Stomach (tissue), 9 donors: ENCODE results near the gene DLGAP1. TPM values are rescaled to one million over a fixed set of nuclear protein-coding genes. Genes with fewer than 3 reads are reported as not detected.

Experiments used
- DNase-seq, 2 donors: peaks; one replicate each; pipeline versions ENCODE4 v3.0.0 to v3.0.0-alpha.2; 2013 to 2019
- H3K27ac ChIP-seq, 5 donors: fragments of 200-600 bp in 4 of 5; sonication (generic) in 4 of 5; one replicate each; pipeline ENCODE4 v1.5.1; 2013 to 2019; ENCODE audit warnings: mild to moderate bottlenecking in 1 of 5, moderate library complexity in 1 of 5
- H3K27me3 ChIP-seq, 3 donors: fragments of 200-600 bp; sonication (generic); one replicate each; pipeline ENCODE4 v1.5.1; 2017 to 2019; ENCODE audit warnings: mixed run types in 1 of 3
- H3K36me3 ChIP-seq, 4 donors: fragments of 200-600 bp; sonication (generic); 1 replicate in 3 of 4; 2 replicates in 1 of 4; pipeline ENCODE4 v1.5.1; 2016 to 2019
- H3K4me1 ChIP-seq, 4 donors: fragments of 200-600 bp; sonication (generic); one replicate each; pipeline ENCODE4 v1.5.1; 2016 to 2019
- H3K4me3 ChIP-seq, 4 donors: fragments of 200-600 bp; sonication (generic) in 3 of 4; one replicate each; pipeline ENCODE4 v1.5.1; 2016 to 2019; ENCODE audit warnings: mild to moderate bottlenecking in 1 of 4
- H3K9me3 ChIP-seq, 4 donors: fragments of 200-600 bp; sonication (generic); one replicate each; pipeline ENCODE4 v1.5.1; 2016 to 2019
- CTCF ChIP-seq, 7 experiments: fragments of 450-650 bp in 4 of 7; fragments of 200-600 bp in 3 of 7; sonication (generic) in 3 of 7; IDR thresholded peaks; one replicate each; pipeline ENCODE4 v1.5.1; 2016 to 2019; ENCODE audit warnings: antibody characterized with exemption in 7 of 7, control low read depth in 2 of 7, mild to moderate bottlenecking in 1 of 7
- EP300 ChIP-seq: sonication (generic); formaldehyde crosslinking; IDR thresholded peaks from one replicate; pipeline ENCODE4 v1.6.1; 2017; ENCODE audit warnings: antibody characterized with exemption
- POLR2A ChIP-seq, 4 donors: fragments of 450-650 bp; IDR thresholded peaks; one replicate each; pipeline ENCODE4 v1.6.1; 2016; ENCODE audit warnings: antibody characterized with exemption in 4 of 4, control low read depth in 2 of 4, mild to moderate bottlenecking in 1 of 4, moderate library complexity in 1 of 4
- POLR2AphosphoS5 ChIP-seq, 3 donors: sonication (generic); formaldehyde crosslinking; IDR thresholded peaks; one replicate each; pipeline ENCODE4 v1.6.1; 2016; ENCODE audit warnings: antibody characterized with exemption in 3 of 3
- WGBS, 5 donors: extraction: QIAGEN DNeasy Blood & Tissue Kit in 3 of 5; methylation state at CpG; one replicate each; pipeline versions ENCODE4 v1.1.5 to v1.1.7; 2013 to 2018; 5-methylcytosine and 5-hydroxymethylcytosine counted together
- intact Hi-C: fragments of 100-400 bp; cut with DNase I; formaldehyde crosslinking; loops from one replicate; pipeline ENCODE4 v1.15.1; 2023; ENCODE audit warnings: low total_unique reads
- polyA plus RNA-seq, 3 donors: library from polyadenylated mRNA; stranded (reverse); fragments of 200-250 nt; gene quantifications; one replicate each; pipeline ENCODE4 v1.2.3, GENCODE V29; 2013
- total RNA-seq, 5 donors: library from RNA; depleted of rRNA; stranded (reverse); fragments of >200 nt; gene quantifications; one replicate each; pipeline versions ENCODE4 v1.1.0 to v1.2.3, GENCODE V29; 2014 to 2016
- donor health status: healthy with polysubstance abuse.
- donor health status: Bipolar disorder and iron deficiency.
- donor health status: healthy.

Gene DLGAP1
- total and polyA plus RNA-seq, 8 donors: 0.06 to 7.0 (median 1.3) TPM; not detected in 1

GRCh38 chr18:3450799-3451182, 1004.3 kb downstream of the DLGAP1 start:
- TF ChIP-seq CTCF (IDR thresholded peaks at IDR 0.05): no peak
- no peak for TF ChIP-seq EP300
- TF ChIP-seq POLR2AphosphoS5 (IDR thresholded peaks at IDR 0.05): no peak
- TF ChIP-seq POLR2A (IDR thresholded peaks at IDR 0.05): no peak
- DNase-seq: no peak
- intact Hi-C loops: loop anchor here (10.0 kb wide), 2 partner anchors 134 to 166 kb away; no protein-coding TSS in a partner anchor
- peaks cover 27 to 51% (median 40%) of the 10 kb centered on the region in 4 donors for H3K4me1 ChIP-seq
- peak overlapping the region; percentile 94 to 99 (median 99) for H3K27ac ChIP-seq
- no peaks in the 10 kb centered on the region for H3K36me3 ChIP-seq
- H3K27me3 ChIP-seq: no peaks in the 10 kb centered on the region
- WGBS, 5 donors: 0 to 2% (median 0%) methylated on average over 24 to 30 of the region's 30 CpGs
- H3K9me3 ChIP-seq: no peaks in the 10 kb centered on the region
- peak overlapping the region; percentile 69 to 86 (median 78) for H3K4me3 ChIP-seq

DNA sequence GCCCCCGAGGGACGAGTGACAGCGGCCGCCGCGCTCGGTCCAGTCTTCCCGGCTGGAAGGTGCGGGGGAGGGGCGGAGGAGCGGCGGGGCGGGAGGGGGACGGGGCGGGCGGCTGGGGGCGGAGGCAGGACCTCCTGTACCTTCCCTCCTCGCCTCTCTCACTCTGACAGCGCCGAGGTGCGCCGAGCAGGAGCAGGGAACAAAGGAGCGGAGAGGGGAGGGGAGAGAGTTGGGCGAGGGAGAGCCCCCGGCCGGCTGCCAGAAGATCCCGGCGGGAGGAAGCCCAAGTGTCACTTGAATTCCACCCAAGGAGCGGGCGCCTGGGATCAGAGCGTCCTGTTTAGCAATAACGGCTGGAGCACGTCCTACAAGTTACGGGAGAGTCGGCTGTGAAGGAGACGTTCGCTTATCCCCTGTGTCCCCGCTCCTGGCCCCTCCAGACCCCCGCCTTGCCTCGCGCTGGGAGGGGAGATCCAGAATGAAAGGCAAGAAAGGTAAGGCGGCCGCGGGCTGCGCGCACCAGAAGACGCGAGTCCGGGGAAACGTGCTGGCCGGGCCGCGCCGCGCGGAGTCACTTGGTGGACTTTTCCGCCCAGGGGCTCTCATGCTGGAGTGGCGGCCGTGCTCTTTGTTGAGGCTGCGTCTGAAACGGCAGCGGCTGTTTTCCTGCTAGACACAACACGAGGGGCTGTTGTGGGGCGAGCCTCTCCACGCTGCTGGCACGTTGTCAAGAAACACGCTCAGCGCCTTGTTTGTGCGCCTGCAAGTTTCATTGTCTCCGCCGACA, 1004.9 kb downstream of the DLGAP1 start, which contains the start of gene TGIF1:
Gene TGIF1, plus strand, starts transcription at position 161 of the 787 bp plus-strand sequence. Its CDS starts 318 bp downstream, at position 479.
- Histone ChIP-seq H3K4me3 (peak within 1 kb of the TSS; percentile 69 to 86 (median 78)), H3K36me3 (no peaks in the 10 kb centered on the region), H3K27ac (peak within 1 kb of the TSS; percentile 94 to 99 (median 99)), H3K9me3 (no peaks in the 10 kb centered on the region), H3K27me3 (no peaks in the 10 kb centered on the region), H3K4me1 (peaks cover 22 to 45% (median 34%) of the 10 kb centered on the region in 4 donors)
- WGBS, 5 donors: 0 to 1% (median 0%) methylated on average over 43 to 71 of the region's 71 CpGs
- no peak for TF ChIP-seq CTCF (IDR thresholded peaks at IDR 0.05)
- peak in 1 of 4 donors; percentile 72 for TF ChIP-seq POLR2A (IDR thresholded peaks at IDR 0.05)
- TF ChIP-seq POLR2AphosphoS5 (IDR thresholded peaks at IDR 0.05): peak; percentile 71 to 97 (median 97)
- no peak for TF ChIP-seq EP300
- intact Hi-C loops: loop anchor here (10.0 kb wide), 2 partner anchors 135 to 165 kb away; no protein-coding TSS in a partner anchor
- DNase-seq: peak; percentile 83 to 92

DNA sequence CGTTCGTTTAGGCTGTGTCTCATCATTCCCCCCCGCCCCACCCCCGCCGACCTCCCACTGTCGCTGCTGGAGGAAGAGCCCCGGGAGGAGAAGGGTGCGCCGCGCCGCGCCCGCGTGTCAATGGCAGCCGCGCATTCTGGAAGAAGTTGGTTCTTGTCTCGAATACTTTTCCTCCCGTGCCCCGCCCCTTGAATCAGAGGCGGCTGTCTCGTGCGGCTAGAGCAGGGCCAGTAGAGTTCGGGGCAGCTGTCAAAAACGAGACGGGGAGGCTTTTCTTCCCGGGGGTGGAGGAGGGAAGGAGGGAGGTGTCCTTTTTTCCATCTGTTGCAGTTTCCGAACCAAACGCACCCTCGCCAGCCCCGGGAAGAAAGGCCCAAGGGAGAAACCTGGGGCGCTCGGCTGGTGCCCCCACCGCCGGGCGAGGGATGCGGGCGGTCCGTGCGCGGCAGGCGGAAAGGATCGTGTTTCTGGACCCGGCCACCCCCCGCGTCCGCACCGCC, 1005.5 kb downstream of the DLGAP1 start:
- Histone ChIP-seq H3K4me1 (peaks cover 16 to 39% (median 28%) of the 10 kb centered on the region in 4 donors), H3K4me3 (peak overlapping the region; percentile 69 to 86 (median 78)), H3K27me3 (no peaks in the 10 kb centered on the region), H3K36me3 (no peaks in the 10 kb centered on the region), H3K27ac (peak overlapping the region; percentile 94 to 99 (median 99)), H3K9me3 (no peaks in the 10 kb centered on the region)
- peak; percentile 77 to 89 for DNase-seq
- 0% methylated on average over 10 to 47 of the region's 47 CpGs for WGBS, 5 donors
- TF ChIP-seq POLR2A (IDR thresholded peaks at IDR 0.05) (no peak), EP300 (no peak), POLR2AphosphoS5 (IDR thresholded peaks at IDR 0.05) (no peak), CTCF (IDR thresholded peaks at IDR 0.05) (no peak)
- intact Hi-C loops: loop anchor here (10.0 kb wide), 2 partner anchors 135 to 165 kb away; no protein-coding TSS in a partner anchor

DNA sequence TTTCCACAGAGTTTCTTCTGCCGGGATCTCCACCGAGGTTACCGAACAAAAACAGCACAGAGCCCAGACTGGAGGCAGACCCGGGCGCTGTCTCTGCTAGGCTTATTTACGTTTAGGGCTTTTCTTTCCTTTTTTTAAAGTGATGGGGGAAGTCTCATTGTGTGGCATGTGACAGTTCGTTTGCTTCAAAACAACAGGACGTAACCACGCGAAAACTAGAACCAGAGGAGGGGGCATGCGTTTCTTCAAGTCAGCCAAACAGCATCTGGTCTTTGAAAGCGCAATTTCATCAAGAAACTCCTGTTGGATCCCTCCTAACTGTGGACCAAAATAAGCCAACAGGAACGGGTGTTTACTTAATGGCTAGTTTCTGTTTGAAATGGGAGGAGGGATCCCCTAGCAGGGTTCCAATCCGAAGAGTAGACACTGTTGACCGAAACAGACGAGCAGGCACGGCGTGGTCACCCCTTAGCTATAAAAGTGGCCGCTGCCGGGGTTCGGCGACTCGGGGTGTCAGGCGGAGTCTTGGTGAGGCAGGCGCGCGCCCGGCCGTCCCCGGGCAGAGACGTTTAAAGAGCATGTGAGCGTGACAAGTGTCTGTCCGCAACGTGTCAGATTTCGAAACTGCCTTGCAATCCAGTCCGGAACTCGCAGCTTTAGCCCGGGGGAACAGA, 1006.1 kb downstream of the DLGAP1 start:
- intact Hi-C loops: no loop called here
- no peaks in the 10 kb centered on the region for H3K36me3 ChIP-seq
- H3K4me1 ChIP-seq: peaks cover 16 to 33% (median 26%) of the 10 kb centered on the region in 4 donors
- peak overlapping the region; percentile 69 to 86 (median 78) for H3K4me3 ChIP-seq
- no peaks in the 10 kb centered on the region for H3K9me3 ChIP-seq
- DNase-seq: peak; percentile 81 to 91
- TF ChIP-seq POLR2A (IDR thresholded peaks at IDR 0.05): peak in 1 of 4 donors; percentile 51
- no peak for TF ChIP-seq EP300
- no peak for TF ChIP-seq CTCF (IDR thresholded peaks at IDR 0.05)
- TF ChIP-seq POLR2AphosphoS5 (IDR thresholded peaks at IDR 0.05): peak; percentile 3 to 90 (median 86)
- 0% methylated on average over 35 to 38 of the region's 38 CpGs for WGBS, 5 donors
- H3K27ac ChIP-seq: peak overlapping the region; percentile 94 to 99 (median 99)
- no peaks in the 10 kb centered on the region for H3K27me3 ChIP-seq
